ENCODE results near the gene RREB1.
"Not testable (repeated sequence)": the region's sequence is repeated elsewhere in the genome, so short reads cannot be mapped to it uniquely, and the experiment has no call there.

Gene RREB1

DNA sequence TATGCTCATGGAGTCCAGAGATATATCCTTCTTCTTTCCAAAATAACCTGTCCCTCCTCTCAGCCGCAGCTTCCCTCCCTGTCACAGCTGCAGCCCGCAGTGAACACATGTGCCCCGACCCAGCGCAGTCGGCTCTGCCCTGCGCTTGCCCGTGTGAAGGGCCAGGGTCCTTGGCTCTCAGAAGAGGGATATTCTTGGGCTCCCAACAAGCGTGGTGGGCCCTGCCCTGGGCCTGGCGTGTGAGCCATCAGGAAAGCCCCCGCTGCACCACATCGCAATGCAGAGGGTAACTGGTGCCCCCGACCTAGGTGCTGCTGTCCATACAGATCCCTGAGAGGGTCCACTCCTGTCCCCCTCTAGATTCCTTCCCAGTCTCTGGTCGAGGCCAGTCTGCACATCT lies 140.1 kb downstream of the RREB1 start:
- no peak for DNase-seq

DNA sequence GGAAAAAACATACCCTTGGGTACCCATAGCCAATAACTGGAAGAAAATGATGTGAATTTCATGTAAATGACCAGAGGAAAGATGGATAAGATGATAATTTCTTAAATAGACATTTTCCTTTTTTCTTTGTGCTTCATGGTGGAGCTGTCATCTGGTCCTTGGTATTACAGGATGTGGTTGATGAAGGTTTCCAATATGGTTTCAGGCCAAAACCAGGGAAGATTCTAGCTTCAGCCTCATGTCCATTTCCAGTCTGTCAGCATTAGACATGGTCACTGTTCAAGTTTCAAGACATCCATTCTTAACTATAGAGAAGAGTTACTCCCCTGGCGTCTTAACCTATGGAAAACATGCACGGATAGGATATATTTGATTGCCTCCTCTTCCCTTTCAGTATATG lies 141.6 kb downstream of the RREB1 start:
- DNase-seq = no peak

DNA sequence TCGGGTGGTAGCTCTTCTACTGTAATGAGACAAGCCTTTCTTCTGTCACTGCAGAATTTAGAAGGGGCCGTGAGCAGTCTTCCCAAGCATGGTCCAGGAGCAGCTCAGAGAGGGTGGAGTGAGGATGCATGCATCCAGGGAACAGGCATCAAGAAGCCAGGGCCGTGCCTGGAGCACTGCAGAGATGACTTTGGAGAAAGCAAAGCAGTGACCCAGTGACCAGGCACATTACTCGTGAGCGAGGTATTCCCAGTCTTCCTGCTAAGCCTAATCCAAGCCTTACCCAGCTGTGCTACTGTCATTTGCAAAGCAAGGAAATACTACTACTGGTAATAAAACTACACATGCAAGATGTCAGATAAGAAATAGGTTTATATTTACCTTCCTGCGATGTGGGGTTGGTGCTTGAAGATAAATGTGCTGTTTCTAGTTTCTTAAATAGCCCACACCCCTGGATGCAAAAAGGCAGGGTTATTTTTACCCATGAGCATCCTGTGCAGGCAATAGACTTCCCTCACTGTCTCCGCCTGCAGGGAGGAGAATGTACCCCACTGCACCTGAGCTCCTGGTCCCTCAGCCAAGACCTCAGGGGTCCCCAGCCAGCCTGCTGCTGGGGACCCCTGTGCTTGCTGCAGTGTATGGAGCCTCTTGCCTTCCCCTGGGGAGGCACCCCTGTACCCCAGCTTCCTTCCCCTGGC lies 142.3 kb downstream of the RREB1 start:
- peak; percentile 13 to 35 for DNase-seq

DNA sequence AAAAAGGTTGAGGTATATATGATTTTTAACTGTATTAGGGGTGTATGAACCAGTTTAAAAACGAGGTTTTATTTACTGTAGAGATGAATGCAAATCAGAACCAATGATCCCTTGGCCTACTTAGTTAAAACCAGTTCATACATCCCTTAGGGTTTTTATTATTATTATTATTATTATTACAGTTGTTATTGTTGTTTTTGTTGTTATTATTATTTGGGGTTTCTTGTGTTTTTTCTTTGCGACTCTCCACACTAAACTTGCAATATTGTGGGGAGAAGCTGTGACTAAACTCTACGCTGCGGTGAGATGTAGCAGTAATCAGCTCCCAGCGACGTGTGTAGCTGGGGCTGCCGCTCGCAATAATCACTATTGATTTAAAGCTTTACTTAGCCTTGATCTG lies 143.1 kb downstream of the RREB1 start:
- DNase-seq = no peak

DNA sequence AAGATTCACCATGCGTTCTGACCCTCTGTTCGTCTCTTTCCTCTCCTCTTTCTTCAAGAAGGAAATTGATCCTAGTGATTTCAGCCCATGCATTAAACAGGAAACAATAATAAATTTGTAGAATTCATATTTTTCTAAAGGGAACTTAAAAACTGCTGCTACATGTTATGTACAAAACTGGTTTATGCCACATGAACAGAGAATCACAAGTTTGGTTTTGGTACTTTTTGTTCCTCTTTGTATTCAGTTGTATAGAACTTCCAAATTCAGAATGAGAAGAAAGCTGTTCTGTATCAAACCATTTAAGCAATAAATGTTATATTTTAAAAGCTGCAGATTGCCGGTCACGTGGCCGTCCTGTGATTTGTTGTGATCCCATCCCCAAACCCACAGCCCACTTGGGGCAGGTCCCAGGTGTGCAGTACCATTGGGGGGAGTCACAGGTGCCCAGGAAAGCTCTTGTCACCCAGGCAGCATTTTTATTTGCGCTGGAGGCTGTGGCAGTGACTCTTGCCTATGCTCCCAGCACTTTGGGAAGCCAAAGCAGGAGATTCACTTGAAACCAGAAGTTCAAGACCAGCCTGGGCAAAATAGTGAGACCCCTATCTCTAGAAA lies 144.0 kb downstream of the RREB1 start:
- DNase-seq = no peak

DNA sequence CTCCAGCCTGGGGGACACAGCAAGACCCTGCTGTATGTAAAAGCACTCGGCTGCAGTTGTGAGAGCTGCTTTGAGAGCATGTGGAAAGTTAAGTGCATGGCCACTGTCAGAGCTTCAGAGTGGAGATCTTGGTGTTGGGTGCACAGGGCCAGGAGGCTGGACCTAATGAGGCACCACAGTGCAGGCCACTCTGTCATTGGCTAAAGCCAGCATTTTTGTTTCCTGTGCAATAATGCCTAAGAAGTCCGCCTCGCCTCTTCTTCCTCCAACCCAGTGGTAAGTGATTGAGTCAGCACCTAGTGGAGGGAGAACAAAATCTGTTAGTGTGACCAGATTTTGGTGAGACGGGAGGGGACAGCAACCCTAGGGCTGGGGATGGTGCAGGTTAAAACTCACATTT lies 144.6 kb downstream of the RREB1 start:
- no peak for DNase-seq

DNA sequence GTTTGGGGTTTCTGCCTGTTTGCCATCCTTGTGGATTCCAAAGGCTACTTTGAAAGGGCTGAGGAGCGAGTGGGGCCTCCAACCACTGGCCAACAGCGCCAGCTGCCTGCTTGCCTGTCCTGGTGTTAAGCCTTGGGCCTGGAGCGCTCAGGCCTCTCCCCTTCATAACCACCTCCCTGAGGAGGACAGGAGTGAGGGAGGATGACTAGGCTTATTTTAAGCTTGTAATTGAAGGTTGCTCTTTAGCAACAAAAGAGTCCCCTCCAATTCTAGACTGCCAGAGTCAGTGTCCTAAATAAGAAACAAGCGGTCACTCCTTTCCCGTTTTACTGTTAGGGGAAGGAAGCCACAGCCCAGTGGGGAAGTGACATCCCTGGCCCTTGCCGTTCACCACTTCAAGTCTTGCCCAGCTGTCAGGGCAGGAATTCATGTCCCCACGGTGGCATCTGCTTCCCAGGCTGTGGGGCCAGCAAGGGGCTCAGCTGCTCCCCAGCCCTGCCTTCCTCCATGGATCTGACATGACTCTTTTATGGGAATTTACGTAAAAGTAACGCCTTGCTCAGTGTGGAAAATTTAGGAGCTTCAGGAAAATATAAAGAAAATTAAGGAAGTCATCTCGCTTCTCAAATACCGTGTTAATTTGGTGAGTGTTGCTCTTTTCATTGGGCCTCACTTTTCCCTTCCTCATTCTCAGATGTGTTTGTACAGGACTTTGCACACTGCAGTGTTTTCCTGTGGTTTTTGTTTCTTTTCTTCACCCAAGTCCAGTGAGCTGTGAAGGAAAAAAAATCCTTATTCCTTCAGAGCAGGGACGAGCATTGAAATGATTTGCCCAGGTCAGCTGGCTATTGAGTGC lies 147.4 kb downstream of the RREB1 start:
- no peak for DNase-seq

DNA sequence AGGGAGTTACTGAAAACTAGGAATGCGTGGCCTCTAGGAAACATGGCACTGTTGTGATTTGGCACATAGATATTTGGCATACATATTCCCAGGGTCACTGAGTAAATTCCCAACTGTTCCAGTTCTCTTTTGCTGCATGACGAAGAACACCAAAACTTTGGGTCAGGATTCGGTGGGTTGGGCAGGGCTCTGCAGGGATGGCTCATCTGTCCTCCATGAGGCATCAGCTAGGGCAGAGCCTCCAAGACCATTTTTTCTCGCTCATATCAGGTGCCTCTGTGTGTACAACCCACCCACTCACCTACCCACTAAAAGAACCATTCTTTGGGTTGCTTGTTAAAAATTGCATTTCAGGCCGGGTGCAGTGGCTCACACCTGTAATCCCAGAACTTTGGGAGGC lies 148.2 kb downstream of the RREB1 start:
- DNase-seq = no peak

DNA sequence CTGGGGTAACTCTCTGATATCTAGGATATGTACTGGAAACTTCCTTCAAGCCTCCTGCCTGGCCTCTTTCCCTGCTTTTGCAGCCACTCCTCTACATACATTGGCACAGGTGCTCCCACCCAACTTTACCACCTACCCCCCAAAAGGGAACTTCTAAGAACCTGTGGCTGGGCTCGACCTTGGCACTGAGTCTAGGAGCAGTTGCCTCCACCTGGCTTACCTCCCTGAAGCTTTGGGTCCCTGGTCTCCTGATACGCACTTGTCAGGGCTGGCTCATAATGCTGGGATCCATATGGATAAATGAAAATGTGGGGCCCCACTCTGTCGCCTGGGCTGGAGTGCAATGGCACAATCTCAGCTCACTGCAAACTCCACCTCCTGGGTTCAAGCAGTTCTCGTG lies 149.0 kb downstream of the RREB1 start:
- no peak for DNase-seq

DNA sequence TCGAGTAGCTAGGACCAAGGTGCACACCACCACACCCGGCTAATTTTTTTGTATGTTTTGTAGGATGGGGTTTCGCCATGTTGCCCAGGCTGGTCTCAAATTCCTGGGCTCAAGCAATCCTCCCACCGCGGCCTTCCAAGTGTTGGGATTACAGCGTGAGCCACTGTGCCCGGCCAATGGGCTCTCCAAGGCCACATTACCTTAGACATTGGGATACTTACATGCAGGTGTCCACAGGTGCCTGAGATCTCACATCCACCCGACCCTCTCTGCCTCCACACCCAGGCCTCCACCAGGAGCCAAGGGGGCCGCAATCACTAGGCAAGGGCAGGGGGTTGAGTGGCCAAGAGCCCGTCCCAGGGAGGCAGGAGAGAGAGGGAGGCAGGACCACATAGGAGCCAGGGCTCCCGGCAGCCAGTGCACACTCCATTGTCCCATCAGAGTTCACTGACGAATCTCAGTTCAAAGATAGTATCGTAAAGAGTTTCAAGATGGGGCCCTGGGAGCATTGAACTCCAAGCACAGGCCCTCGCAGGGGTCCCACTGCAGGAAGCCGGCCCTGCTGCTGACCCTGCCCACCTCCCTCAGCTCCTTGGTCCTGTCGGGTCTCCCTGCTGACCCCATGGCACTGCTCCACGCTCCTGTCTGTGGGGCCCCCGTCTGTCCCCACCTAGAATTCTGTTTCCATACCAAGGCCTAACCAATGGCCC lies 149.9 kb downstream of the RREB1 start:
- no peak for DNase-seq

DNA sequence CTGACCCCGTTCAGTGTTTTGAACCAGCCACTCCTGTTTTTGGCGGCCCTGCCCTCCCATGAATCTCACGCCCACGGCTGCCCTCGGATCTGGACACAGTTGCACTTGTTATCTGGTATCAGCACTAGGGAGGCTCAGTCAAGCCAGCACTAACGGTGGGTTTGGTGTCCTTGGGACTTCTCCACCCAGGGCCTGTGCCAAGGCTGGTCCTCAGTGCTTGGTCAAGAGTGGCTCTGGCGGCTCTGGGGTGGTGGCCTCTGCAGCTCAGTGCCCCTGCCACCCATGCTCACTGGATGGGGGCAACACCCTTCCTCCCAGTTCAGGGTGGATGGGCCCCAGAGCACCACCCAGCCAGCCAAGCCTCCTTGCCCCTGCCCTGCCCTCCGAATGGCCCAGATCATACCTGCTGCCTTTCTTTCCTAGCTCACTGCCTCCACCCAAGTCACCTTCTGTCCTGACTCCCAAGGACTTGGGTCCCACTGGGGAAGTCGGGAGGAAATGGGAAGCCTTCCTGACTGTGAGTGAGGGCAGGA lies 150.5 kb downstream of the RREB1 start:
- no peak for DNase-seq

DNA sequence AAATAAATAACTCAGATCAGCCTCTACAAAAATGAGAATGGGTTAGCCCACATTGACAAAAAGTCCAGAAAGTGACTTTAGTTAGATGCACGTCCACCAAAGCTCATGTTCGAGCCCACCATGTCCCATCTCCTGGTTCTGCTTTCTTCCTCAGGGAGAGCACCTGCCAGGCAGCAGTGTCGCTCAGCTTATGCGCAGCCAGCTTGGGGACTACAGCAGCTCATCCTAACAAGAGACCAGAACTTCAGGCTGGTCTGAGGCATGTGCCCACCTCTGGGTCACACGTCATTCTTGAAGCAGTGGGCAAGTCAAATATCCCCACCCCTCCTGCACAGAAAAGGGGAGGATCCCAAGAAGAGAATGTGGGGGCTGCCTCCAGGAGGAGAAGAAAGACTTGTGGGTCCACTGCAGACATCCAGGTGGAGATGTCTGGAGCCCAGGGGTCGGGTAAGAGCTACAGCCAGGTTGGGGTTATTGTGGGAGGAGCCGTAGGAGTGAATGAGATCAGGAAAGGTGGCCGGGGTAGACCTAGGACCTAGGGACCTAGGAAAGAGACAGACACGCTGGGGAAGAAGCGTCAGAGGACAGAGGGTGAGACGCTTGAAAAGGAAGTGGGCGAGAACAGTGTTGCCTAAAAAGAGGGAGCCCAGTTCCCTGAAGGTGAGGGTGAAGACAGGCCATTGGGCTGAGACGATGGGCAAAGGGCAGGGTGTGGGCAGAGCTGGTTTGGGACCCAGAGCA lies 152.7 kb downstream of the RREB1 start:
- DNase-seq = no peak

DNA sequence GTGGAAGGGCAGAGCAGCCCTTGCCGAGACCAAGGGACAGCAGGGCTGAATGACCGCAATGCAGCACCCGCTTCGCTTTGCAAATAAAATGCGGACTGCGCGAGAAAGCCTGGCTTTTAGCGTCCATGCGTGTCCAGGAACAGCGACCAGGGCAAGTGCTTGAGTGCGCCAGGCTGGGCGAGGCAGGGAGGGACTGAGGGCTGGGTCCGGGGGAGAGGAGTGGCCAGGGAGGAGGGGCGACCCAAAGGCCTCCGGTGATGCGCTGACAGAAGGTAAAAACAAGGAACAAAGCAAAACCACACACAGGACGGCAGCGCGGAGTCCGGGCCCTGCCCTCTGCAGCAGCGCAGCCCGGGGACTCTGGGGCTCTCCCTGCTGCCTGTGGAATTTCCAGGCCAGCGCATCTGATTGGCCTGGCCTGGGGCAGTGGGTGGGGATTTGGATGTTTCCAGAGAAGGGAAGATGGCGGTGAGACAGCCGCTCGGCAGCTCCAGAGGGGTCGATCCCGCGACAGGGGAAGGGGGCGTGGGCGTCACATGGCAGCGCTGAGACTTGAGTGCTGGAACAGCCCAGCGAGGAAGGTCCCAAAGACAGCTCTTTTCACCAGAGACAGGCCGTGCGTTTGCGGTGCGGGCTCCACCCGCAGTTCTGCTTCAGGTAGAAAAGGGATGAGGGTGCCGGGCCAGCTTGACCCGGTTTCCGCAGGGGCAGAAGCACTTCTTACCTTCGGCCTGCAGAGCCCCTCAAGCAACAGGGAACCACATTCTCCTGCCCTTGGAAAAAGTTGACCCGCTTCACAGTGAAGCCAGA lies 153.5 kb downstream of the RREB1 start:
- DNase-seq = peak; percentile 78 to 87

DNA sequence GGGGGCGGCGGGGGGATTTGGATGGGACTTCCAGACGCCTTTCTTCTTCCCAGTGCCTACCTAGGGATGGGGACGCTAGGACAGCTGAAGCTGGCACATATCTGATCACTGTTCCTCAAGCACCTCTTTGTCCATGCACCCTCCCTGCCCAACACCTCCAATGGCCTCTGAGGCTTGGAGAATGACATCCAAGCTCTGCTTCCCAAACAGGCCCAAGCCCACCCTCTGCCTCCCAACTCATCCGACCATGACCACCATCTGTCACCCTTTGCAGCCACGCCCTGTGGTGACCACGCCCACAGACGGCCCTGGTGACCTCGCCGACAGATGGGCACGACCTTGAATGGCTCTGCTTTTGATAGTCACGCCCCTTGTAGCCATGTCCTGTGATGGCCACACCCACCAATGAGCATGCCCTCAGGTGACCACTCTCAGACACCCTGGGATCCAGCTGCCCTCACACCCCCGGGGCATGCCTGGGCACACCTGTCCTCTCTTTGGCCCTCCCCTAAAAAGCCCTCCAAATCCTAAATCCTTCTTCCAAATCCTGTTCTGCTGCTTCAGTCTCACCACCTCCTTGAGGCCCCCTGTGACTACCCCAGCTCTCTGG lies 154.2 kb downstream of the RREB1 start:
- peak in 1 of 2 experiments; percentile 21 for DNase-seq

DNA sequence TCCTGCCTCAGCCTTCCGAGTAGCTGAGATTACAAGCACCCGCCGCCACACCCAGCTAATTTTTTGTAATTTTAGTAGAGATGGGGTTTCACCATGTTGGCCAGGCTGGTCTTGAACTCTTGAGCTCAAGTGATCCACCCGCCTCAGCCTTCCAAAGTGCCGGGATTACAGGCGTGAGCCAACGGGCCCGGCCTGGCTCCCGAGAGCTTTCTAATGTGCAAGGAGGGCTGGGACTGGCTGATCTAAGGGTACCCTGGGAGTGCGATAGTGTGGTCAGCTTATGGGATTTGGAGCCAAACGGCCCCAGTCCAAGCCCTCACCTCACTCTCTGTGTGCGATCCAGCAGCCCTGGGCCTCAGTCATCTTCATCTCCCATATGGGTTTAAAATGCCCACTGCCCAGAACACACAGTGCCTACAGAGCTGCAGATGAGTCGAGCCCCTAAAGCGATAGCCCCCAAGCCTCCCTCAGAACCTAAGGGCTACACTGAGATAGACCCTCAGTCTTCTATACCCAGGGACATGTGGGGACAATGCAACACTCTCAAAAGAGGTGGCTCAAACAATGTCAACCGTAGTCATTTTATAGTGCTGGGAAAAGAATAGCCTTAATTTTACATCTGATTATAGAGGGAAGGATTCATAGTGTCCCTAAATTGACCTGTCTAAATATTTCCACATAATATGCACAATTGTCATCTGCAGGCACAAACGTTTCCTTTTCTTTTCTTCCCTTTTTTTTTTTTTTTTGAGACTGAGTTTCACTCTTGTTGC lies 155.2 kb downstream of the RREB1 start:
- DNase-seq = no peak

DNA sequence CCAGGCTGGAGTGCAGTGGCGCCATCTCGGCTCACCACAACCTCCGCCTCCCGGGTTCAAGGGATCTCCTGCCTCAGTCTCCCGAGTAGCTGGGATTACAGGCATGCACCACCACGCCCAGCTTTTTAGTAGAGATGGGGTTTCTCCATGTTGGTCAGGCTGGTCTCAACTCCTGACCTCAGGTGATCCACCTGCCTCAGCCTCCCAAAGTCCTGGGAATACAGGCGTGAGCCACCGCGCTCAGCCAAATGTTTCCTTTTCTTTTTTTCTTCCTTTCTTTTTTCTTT lies 155.7 kb downstream of the RREB1 start:
- not testable (repeated sequence) for DNase-seq

DNA sequence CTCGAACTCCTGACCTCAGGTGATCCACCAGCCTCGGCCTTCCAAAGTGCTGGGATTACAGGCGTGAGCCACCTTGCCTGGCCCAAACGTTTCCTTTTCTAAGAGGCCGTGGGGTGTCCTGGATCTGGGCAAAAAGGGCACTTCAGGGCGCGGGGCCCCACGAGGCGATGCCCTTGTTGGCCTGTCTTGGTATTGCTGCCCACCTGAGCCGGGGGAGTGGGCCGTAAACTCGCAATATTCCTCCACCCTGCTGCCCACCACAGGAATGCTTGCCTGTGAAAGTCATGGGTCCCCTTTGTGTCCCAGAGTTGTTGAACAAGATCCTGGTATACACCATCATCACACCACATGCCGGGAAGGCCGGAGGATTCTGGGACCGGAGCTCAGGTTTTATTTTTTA lies 156.3 kb downstream of the RREB1 start:
- DNase-seq = no peak

DNA sequence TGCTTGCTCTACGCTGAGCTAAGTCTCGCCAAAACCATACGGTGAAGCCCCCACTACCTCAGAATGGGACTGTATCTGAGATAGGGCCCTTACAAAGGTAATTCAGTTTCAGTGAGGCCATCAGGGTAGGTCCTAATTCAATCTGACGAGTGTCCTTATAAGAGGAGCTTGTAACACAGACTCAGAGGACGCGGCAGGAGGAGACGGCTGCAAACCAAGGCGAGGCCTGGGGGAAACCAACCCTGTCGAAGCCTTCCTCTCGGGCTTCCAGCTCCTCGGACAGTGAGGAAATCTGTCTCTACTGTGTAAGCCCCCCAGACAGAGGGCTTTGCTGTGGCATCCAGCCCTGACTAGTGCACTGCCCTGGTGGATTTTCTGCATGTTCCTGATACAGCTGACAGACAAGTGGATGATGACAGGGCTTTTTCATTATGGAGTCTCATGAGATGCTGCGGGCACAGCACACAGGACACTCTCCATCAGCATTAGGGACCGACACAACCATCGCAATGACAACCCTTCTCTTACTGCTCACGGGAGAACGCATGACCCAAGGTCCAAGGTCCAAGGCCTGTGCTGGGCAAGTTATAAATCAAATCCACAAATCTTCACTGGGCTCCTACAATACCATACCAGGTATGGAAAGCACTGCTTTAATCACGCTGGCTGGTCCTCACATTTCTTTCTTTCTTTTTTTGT lies 157.1 kb downstream of the RREB1 start:
- no peak for DNase-seq

DNA sequence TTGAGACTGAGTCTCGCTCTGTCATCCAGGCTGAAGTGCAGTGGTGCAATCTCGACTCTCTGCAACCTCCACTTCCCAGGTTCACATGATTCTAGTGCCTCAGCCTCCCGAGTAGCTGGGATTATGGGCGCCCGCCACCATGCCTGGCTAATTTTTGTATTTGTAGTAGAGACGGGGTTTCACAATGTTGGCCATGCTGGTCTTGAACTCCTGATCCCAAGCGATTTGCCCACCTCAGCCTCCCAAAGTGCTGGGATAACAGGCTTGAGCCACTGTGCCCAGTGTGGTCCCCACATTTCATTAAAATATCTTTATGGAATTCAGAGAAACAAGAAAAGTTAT lies 157.6 kb downstream of the RREB1 start:
- DNase-seq = not testable (repeated sequence)

DNA sequence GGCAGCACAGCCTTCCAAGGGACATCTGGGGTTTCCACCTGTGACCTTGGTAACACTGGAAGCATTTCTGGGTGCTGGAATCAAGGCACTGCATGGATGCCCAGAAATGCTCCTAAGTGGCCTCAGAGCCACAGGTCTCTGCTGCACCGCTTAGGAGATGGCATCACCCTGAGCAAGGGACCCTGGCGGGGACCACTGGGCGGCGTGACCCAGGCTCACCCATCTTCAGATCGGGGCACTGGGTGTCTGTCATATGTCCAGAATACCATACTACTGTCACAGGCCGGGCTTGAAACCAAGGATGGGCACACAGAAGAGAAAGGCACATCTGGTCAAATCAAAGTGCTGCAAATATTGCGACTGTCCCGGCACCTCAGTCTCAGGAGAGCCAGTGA lies 159.3 kb downstream of the RREB1 start:
- DNase-seq = no peak
